Panc1 (cell line): Measurements from ENCODE around the gene TMEM95. TPM values are rescaled to one million over a fixed set of nuclear protein-coding genes. Genes with fewer than 3 reads are reported as not detected.

Experiments
- ATAC-seq: fragments of 200-7000 bp; cut with Tn5 transposase; 2 replicates; pipeline ENCODE4 v1.9.1; 2020; ENCODE audit warnings: mild to moderate bottlenecking, moderate library complexity
- BruUV-seq: library from RNA; stranded (reverse); fragments of 400-500 nt; replicated peaks from 2 replicates; lab custom pipeline; 2021; lab: Mats Ljungman, UMichigan
- CTCF ChIA-PET: fragments of 300-600 bp; sonication (Branson Sonifier 250); formaldehyde crosslinking; loops from one replicate; lab custom pipeline; 2022; ENCODE audit warnings: antibody characterized with exemption; lab: Charles Lee
- POLR2A ChIA-PET: fragments of 300-600 bp; sonication (Branson Sonifier 250); formaldehyde crosslinking; loops from one replicate; lab custom pipeline; 2022; ENCODE audit warnings: antibody characterized with exemption; lab: Charles Lee
- DNase-seq: peaks from one replicate; pipeline ENCODE4 v3.0.0-alpha.2; 2010; ENCODE audit warnings: low read depth, low spot score
- H3K27ac ChIP-seq: 2 replicates; pipeline ENCODE4 v1.5.1; 2011; ENCODE audit warnings: mild to moderate bottlenecking, low read length, inconsistent platforms
- H3K27me3 ChIP-seq: fragments of 200-500 bp; sonication (Bioruptor generic); 2 replicates; pipeline ENCODE4 v1.6.0; 2014; ENCODE audit warnings: low read length, inconsistent platforms; ENCODE audit not compliant: control insufficient read depth, insufficient read depth
- H3K36me3 ChIP-seq: fragments of 200-500 bp; sonication (Bioruptor generic); 2 replicates; pipeline ENCODE4 v1.5.1; 2014; ENCODE audit warnings: inconsistent platforms, mild to moderate bottlenecking, low read length, moderate library complexity; ENCODE audit not compliant: control insufficient read depth, insufficient read depth
- H3K4me1 ChIP-seq: 2 replicates; pipeline ENCODE4 v1.5.1; 2011; ENCODE audit warnings: inconsistent platforms, mild to moderate bottlenecking, low read length, moderate library complexity; ENCODE audit not compliant: control insufficient read depth, insufficient read depth
- H3K4me3 ChIP-seq, 2 experiments: 2 replicates each; pipeline ENCODE4 v1.5.1; 2011 to 2012; ENCODE audit warnings: low read depth in 2 of 2, low read length in 2 of 2, mild to moderate bottlenecking in 2 of 2, inconsistent platforms in 1 of 2, moderate library complexity in 1 of 2
- H3K9me3 ChIP-seq: fragments of 200-500 bp; sonication (Bioruptor generic); 2 replicates; pipeline ENCODE4 v1.5.1; 2014; ENCODE audit warnings: low read depth, mild to moderate bottlenecking, inconsistent platforms, low read length, moderate library complexity; ENCODE audit not compliant: control insufficient read depth, insufficient read depth
- POLR2AphosphoS5 ChIP-seq: IDR thresholded peaks from 2 replicates; pipeline ENCODE4 v1.6.1; 2012; ENCODE audit warnings: mild to moderate bottlenecking, low read depth, low read length, moderate library complexity
- SIN3A ChIP-seq: IDR thresholded peaks from 2 replicates; pipeline ENCODE4 v1.6.1; 2012; ENCODE audit warnings: low read depth, mild to moderate bottlenecking, low read length, moderate library complexity, borderline replicate concordance; ENCODE audit not compliant: insufficient read depth
- TCF7L2 ChIP-seq: IDR thresholded peaks from 2 replicates; pipeline ENCODE4 v1.6.1; 2011; ENCODE audit warnings: mild to moderate bottlenecking, low read depth, low read length, inconsistent platforms
- in situ Hi-C: cut with HindIII; loops from 2 replicates; pipeline ENCODE4 v1.10.0; 2016; ENCODE audit warnings: low sequenced_read_pairs, low pct_unique_long_range_greater_than_20kb
- intact Hi-C: fragments of 100-400 bp; cut with micrococcal nuclease; formaldehyde crosslinking; loops from one replicate; pipeline ENCODE4 v1.10.0; 2022; ENCODE audit not compliant: unreplicated experiment
- total RNA-seq: library from RNA; stranded (reverse); gene quantifications from one replicate; pipeline ENCODE4 v1.2.1, GENCODE V29; 2021; ENCODE audit not compliant: unreplicated experiment
- TF ChIP-seq, protein P1 (sequence below): fragments of 450-650 bp; IDR thresholded peaks from 2 replicates; pipeline ENCODE4 v1.5.1; 2017; ENCODE audit warnings: mild to moderate bottlenecking
- TF ChIP-seq, protein P2 (sequence below), 2 experiments: IDR thresholded peaks; 2 replicates each; pipeline ENCODE4 v1.6.1; 2011 to 2012; ENCODE audit warnings: low read depth in 2 of 2, control low read depth in 1 of 2, low read length in 1 of 2, mild to moderate bottlenecking in 1 of 2, moderate library complexity in 1 of 2; ENCODE audit not compliant: insufficient read depth in 1 of 2

TMEM95 gene
- total RNA-seq, 1 experiment from 2014 or later: not detected

DNA sequence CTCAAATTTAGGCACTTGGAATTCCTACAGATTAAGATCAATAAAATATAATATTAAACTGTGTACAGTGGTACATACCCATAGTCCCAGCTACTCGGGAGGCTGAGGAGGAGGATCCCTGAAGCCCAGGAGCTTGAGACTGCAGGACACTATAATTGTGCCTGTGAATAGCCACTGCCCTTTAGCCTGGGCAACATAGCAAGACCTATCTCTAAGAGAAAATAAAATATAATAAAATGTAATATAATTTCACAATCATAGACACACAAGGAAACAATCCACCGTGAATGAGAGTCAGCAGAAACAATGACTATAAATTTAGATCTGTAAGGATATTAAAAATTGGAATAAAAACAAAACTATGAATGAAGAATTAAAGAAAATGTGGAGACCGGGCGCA is 15.9 kb downstream of the TMEM95 start:
- DNase-seq (no peak), ATAC-seq (no peak)
- H3K27ac ChIP-seq: no peak overlapping the region
- H3K4me1 ChIP-seq: no peaks in the 10 kb centered on the region
- H3K9me3 ChIP-seq: no peaks in the 10 kb centered on the region
- CTCF ChIA-PET: no interaction called here
- intact Hi-C loops (no loop called here), in situ Hi-C loops (no loop called here)
- H3K4me3 ChIP-seq: no peak overlapping the region
- H3K27me3 ChIP-seq: no peaks in the 10 kb centered on the region
- BruUV-seq: no TSS peak
- H3K36me3 ChIP-seq: no peaks in the 10 kb centered on the region
- POLR2A ChIA-PET: interaction anchor here (0.6 kb wide), 1 partner anchor 279 kb away, joined by 8 read pairs; no protein-coding TSS in a partner anchor
- no peak for TF ChIP-seq POLR2AphosphoS5
- TF ChIP-seq, protein P1, sequence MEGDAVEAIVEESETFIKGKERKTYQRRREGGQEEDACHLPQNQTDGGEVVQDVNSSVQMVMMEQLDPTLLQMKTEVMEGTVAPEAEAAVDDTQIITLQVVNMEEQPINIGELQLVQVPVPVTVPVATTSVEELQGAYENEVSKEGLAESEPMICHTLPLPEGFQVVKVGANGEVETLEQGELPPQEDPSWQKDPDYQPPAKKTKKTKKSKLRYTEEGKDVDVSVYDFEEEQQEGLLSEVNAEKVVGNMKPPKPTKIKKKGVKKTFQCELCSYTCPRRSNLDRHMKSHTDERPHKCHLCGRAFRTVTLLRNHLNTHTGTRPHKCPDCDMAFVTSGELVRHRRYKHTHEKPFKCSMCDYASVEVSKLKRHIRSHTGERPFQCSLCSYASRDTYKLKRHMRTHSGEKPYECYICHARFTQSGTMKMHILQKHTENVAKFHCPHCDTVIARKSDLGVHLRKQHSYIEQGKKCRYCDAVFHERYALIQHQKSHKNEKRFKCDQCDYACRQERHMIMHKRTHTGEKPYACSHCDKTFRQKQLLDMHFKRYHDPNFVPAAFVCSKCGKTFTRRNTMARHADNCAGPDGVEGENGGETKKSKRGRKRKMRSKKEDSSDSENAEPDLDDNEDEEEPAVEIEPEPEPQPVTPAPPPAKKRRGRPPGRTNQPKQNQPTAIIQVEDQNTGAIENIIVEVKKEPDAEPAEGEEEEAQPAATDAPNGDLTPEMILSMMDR: no peak
- no peak for TF ChIP-seq SIN3A
- TF ChIP-seq, protein P2, sequence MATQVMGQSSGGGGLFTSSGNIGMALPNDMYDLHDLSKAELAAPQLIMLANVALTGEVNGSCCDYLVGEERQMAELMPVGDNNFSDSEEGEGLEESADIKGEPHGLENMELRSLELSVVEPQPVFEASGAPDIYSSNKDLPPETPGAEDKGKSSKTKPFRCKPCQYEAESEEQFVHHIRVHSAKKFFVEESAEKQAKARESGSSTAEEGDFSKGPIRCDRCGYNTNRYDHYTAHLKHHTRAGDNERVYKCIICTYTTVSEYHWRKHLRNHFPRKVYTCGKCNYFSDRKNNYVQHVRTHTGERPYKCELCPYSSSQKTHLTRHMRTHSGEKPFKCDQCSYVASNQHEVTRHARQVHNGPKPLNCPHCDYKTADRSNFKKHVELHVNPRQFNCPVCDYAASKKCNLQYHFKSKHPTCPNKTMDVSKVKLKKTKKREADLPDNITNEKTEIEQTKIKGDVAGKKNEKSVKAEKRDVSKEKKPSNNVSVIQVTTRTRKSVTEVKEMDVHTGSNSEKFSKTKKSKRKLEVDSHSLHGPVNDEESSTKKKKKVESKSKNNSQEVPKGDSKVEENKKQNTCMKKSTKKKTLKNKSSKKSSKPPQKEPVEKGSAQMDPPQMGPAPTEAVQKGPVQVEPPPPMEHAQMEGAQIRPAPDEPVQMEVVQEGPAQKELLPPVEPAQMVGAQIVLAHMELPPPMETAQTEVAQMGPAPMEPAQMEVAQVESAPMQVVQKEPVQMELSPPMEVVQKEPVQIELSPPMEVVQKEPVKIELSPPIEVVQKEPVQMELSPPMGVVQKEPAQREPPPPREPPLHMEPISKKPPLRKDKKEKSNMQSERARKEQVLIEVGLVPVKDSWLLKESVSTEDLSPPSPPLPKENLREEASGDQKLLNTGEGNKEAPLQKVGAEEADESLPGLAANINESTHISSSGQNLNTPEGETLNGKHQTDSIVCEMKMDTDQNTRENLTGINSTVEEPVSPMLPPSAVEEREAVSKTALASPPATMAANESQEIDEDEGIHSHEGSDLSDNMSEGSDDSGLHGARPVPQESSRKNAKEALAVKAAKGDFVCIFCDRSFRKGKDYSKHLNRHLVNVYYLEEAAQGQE (IDR thresholded peaks at IDR 0.05; ENCODE audit: insufficient read depth in 1 of 2, low read depth in 2 of 2, low read length in 1 of 2): no peak
- no peak for TF ChIP-seq TCF7L2

DNA sequence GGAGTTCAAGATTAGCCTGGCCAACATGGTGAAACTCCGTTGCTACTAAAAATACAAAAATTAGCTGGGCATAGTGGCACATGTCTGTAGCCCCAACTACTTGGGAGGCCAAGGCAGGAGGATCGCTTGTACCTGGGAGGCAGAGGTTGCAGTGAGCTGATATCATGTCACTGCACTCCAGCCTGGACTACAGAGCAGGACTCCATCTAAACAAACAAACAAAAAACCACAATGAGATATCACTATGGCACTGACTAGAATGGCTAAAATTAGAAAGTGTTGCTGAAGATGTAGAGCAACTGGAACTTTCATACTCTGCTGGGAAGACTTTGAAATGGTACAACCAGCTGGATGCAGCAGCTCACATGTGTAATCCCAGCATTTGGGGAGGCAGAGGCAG is 19.4 kb downstream of the TMEM95 start:
- TF ChIP-seq, protein P2 (IDR thresholded peaks at IDR 0.05; ENCODE audit: insufficient read depth in 1 of 2, low read depth in 2 of 2, low read length in 1 of 2): no peak
- TF ChIP-seq, protein P1: no peak
- no peak for TF ChIP-seq TCF7L2
- TF ChIP-seq SIN3A: no peak
- no peak for TF ChIP-seq POLR2AphosphoS5
- H3K4me1 ChIP-seq: no peaks in the 10 kb centered on the region
- intact Hi-C loops (no loop called here), in situ Hi-C loops (no loop called here)
- no peak overlapping the region for H3K27ac ChIP-seq
- ChIA-PET CTCF (no interaction called here), POLR2A (interaction anchor here (0.7 kb wide), 1 partner anchor 164 kb away, joined by 3 read pairs; no protein-coding TSS in a partner anchor)
- H3K27me3 ChIP-seq: no peaks in the 10 kb centered on the region
- H3K36me3 ChIP-seq: no peaks in the 10 kb centered on the region
- no TSS peak for BruUV-seq
- ATAC-seq (no peak), DNase-seq (no peak)
- peaks cover 3% of the 10 kb centered on the region; the same call in 1 of the 2 replicates for H3K9me3 ChIP-seq
- H3K4me3 ChIP-seq: no peak overlapping the region
